BE2C (cell line): ENCODE data around the gene PAPPA2. TPM values are rescaled to one million over a fixed set of nuclear protein-coding genes. Genes with fewer than 3 reads are reported as not detected.
"Not testable (repeated sequence)": the region's sequence is repeated elsewhere in the genome, so short reads cannot be mapped to it uniquely, and the experiment has no call there.

ENCODE experiments used
- DNase-seq: peaks from one replicate; pipeline ENCODE4 v3.0.0-alpha.2; 2020
- H3K27me3 ChIP-seq: fragments of 250-450 bp; sonication (Bioruptor Pico); 2 replicates; pipeline ENCODE4 v1.5.1; 2020; ENCODE audit warnings: mild to moderate bottlenecking
- H3K36me3 ChIP-seq: fragments of 250-450 bp; sonication (Bioruptor Pico); 2 replicates; pipeline ENCODE4 v1.5.1; 2020; ENCODE audit warnings: mild to moderate bottlenecking
- H3K4me1 ChIP-seq: fragments of 250-450 bp; sonication (Bioruptor Pico); 2 replicates; pipeline ENCODE4 v1.5.1; 2020
- H3K4me3 ChIP-seq: 2 replicates; pipeline ENCODE4 v1.5.1; 2011; ENCODE audit warnings: low read depth, low read length
- H3K9me3 ChIP-seq: fragments of 250-450 bp; sonication (Bioruptor Pico); 2 replicates; pipeline ENCODE4 v1.5.1; 2020
- polyA plus RNA-seq: library from polyadenylated mRNA; unstranded; fragments of >200 nt; gene quantifications from one replicate; pipeline ENCODE4 v1.2.1, GENCODE V29; 2012; ENCODE audit warnings: low read depth, missing spikeins; ENCODE audit not compliant: insufficient read length, insufficient read depth
- TF ChIP-seq, protein P1 (sequence below): IDR thresholded peaks from 2 replicates; pipeline ENCODE4 v1.5.1; 2012; ENCODE audit warnings: mild to moderate bottlenecking, low read depth, low read length

The PAPPA2 gene, protein sequence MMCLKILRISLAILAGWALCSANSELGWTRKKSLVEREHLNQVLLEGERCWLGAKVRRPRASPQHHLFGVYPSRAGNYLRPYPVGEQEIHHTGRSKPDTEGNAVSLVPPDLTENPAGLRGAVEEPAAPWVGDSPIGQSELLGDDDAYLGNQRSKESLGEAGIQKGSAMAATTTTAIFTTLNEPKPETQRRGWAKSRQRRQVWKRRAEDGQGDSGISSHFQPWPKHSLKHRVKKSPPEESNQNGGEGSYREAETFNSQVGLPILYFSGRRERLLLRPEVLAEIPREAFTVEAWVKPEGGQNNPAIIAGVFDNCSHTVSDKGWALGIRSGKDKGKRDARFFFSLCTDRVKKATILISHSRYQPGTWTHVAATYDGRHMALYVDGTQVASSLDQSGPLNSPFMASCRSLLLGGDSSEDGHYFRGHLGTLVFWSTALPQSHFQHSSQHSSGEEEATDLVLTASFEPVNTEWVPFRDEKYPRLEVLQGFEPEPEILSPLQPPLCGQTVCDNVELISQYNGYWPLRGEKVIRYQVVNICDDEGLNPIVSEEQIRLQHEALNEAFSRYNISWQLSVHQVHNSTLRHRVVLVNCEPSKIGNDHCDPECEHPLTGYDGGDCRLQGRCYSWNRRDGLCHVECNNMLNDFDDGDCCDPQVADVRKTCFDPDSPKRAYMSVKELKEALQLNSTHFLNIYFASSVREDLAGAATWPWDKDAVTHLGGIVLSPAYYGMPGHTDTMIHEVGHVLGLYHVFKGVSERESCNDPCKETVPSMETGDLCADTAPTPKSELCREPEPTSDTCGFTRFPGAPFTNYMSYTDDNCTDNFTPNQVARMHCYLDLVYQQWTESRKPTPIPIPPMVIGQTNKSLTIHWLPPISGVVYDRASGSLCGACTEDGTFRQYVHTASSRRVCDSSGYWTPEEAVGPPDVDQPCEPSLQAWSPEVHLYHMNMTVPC (N-terminal part only)
- 0.43 TPM for polyA plus RNA-seq

DNA sequence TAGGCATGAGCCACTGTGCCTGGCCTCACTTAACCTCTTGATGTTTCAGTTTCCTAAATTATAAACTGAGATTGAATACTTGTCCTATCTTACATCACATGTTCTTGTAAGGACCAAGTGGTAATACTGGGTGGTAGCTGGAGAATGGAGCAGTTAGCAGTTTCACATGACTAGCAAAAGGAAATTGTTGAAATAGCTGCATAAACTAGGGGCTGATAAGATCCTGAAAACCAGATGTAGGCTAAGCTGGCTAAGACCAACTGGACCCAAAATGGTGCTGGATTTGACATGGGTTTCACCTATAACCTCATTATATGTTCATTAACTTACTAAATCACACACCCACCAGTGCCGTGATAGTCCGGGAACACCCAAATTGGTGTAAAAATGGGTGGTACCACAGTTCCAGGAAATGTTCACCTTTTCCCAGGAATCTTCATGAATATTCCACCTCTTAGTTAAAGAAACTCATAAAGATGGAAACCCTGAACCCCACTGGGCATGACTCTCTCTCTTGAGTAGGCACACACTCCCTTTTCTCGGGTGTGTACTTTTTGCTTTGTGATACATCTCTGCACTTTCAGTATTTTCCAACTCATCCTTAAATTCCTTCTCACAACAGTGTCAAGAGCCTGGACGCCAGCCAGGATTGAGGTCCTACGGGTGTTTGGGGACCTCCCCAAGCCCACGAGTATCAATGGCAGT, at the start of gene PAPPA2:
PAPPA2 (plus strand) TSS at position 502 of the 705 bp plus-strand sequence. CDS start 93,148 bp downstream, outside the sequence.
- H3K9me3 ChIP-seq = no peaks in the 10 kb centered on the region
- TF ChIP-seq, protein P1, sequence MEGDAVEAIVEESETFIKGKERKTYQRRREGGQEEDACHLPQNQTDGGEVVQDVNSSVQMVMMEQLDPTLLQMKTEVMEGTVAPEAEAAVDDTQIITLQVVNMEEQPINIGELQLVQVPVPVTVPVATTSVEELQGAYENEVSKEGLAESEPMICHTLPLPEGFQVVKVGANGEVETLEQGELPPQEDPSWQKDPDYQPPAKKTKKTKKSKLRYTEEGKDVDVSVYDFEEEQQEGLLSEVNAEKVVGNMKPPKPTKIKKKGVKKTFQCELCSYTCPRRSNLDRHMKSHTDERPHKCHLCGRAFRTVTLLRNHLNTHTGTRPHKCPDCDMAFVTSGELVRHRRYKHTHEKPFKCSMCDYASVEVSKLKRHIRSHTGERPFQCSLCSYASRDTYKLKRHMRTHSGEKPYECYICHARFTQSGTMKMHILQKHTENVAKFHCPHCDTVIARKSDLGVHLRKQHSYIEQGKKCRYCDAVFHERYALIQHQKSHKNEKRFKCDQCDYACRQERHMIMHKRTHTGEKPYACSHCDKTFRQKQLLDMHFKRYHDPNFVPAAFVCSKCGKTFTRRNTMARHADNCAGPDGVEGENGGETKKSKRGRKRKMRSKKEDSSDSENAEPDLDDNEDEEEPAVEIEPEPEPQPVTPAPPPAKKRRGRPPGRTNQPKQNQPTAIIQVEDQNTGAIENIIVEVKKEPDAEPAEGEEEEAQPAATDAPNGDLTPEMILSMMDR = no peak
- DNase-seq = no peak
- H3K27me3 ChIP-seq = no peaks in the 10 kb centered on the region
- no peaks in the 10 kb centered on the region for H3K36me3 ChIP-seq
- H3K4me1 ChIP-seq = no peaks in the 10 kb centered on the region
- H3K4me3 ChIP-seq = no peak within 1 kb of the TSS

DNA sequence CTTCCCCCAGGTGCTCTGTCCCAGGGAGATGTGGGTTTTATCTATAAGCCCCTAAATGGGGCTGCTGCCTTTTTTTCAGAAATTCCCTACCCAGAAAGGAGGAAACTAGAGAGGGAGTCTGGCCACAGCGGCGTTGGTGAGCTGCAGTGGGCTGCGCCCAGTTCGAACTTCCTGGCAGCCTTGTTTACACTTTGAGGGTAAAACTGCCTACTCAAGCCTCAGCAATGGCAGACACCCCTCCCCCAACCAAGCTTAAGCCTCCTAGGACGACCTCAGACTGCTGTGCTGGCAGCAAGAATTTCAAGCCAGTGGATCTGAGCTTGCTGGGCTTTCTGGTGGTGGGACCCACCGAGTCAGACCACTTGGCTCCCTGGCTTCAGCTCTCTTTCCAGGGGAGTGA, 46.2 kb upstream of the PAPPA2 start:
- no peaks in the 10 kb centered on the region for H3K27me3 ChIP-seq
- no peak for DNase-seq
- H3K36me3 ChIP-seq = no peaks in the 10 kb centered on the region
- H3K4me3 ChIP-seq = no peak overlapping the region
- H3K4me1 ChIP-seq = no peaks in the 10 kb centered on the region
- no peaks in the 10 kb centered on the region for H3K9me3 ChIP-seq
- TF ChIP-seq, protein P1 = no peak

DNA sequence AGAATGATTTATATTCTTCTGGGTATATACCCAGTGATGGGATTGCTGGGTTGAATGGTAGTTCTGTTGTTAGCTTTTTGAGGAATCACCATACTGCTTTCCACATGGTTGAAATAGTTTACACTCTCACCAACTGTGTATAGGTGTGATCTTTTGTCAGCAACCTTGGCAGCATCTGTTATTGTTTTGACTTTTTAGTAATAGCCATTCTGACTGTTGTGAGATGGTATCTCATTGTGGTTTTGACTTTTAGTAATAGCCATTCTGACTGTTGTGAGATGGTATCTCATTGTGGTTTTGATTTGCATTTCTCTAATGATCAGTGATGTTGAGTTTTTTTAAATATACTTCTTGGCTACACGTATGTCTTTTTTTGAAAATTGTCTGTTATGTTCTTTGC, 43.4 kb upstream of the PAPPA2 start:
- H3K36me3 ChIP-seq, H3K9me3 ChIP-seq, H3K4me3 ChIP-seq, DNase-seq, H3K27me3 ChIP-seq, H3K4me1 ChIP-seq: not testable (repeated sequence)

DNA sequence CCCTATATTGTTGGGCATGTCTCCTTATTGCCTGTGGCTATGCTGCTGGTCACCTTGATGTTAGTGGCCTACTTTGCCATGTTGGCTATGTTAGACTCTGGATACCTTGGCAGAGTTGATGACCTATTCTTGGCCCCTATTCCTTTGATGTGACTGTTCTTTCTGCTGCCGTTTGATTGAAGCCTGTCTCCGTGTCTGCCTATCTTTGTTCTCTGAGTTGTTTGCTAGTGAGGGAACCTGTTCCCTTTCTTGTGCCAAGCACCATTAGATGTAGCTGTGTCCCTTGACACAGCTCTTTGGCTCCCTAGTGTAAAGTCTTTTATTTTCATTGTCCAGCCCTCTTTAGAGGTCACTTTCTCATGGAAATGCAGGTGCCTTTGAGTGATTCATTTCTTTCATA, 28.7 kb upstream of the PAPPA2 start:
- H3K4me3 ChIP-seq = no peak overlapping the region
- no peaks in the 10 kb centered on the region for H3K9me3 ChIP-seq
- no peaks in the 10 kb centered on the region for H3K36me3 ChIP-seq
- H3K4me1 ChIP-seq = no peaks in the 10 kb centered on the region
- H3K27me3 ChIP-seq = no peaks in the 10 kb centered on the region
- TF ChIP-seq, protein P1 = no peak
- no peak for DNase-seq

DNA sequence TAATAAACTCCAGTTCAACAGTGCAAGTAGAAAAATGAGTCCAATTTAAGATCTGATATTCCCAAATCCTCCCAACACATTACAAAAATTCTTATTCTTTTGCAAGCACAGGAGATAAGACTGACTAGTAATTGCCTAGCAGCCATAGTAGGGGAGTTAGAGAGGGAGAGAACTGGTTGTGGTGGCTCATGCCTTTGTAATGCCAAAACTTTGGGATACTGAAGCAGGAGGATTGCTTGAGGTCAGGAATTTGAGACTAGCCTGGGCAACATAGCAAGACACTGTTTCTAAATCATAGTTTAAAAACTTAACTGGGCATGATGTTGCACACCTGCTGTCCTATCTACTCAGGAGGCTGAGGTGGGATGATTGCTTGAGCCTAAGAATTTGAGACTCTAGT, 26.7 kb upstream of the PAPPA2 start:
- H3K9me3 ChIP-seq = no peaks in the 10 kb centered on the region
- no peak for DNase-seq
- no peaks in the 10 kb centered on the region for H3K27me3 ChIP-seq
- H3K4me1 ChIP-seq = no peaks in the 10 kb centered on the region
- TF ChIP-seq, protein P1 = no peak
- no peaks in the 10 kb centered on the region for H3K36me3 ChIP-seq
- no peak overlapping the region for H3K4me3 ChIP-seq

DNA sequence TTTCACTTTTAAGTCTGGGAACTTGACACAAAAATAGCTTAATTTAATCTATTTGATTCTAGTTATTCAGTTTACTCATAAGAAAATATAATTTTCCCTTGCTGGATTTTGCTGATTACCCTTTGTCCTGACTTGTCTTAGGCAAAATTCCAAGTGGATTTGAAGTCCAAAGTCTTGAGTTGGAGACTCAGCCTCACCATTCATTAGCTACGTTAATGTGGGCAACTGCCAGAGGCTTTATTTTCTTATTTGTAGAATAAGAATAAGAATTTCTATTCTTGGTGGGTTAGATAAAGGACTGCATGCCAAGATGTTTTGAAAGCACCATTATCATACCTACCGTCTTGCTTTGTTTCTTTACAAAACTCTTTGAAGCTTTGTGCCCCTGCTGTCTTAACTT, 22.8 kb upstream of the PAPPA2 start:
- Histone ChIP-seq H3K4me1 (no peaks in the 10 kb centered on the region), H3K4me3 (no peak overlapping the region), H3K9me3 (no peaks in the 10 kb centered on the region), H3K27me3 (no peaks in the 10 kb centered on the region), H3K36me3 (no peaks in the 10 kb centered on the region)
- no peak for DNase-seq
- TF ChIP-seq, protein P1 = no peak
